Limb (tissue), 2 donors: ENCODE results near the gene MED4.

Experiments used
- DNase-seq, 2 donors: peaks; one replicate each; pipeline ENCODE4 v3.0.0-alpha.2; 2016; ENCODE audit errors: extremely low spot score in 2 of 2

The MED4 gene, protein sequence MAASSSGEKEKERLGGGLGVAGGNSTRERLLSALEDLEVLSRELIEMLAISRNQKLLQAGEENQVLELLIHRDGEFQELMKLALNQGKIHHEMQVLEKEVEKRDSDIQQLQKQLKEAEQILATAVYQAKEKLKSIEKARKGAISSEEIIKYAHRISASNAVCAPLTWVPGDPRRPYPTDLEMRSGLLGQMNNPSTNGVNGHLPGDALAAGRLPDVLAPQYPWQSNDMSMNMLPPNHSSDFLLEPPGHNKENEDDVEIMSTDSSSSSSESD

DNA sequence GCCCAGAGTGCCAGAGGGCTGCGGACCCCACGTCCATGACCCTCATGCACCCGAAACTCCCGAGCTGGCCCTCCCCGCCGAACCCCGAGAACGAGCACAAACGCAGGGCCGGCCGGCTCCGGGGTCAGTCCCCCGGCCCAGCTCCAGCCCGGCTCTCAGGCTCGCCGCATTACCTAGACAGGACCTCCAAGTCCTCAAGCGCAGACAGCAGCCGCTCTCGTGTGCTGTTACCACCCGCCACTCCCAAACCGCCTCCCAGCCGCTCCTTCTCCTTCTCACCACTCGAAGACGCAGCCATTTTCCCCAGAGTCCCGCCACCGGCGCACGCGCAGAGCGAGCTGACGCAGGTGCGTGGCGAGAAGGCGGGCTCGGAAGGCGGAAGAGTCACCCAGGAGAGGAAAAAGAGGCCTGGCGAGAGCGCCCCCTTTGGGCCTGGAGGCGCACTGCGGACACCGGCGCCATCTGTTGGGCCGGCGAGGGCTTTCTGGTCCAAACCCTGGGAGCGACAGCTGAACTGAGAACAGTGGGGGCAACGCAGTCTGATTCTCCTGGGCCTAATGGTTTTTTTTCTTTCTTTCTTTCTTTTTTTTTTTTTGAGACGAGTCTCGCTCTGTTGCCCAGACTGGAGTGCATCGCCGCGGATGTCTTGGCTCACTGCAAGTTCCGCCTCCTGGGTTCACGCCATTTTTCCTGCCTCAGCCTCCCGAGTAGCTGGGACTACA is at the start of gene MED4:
TSS of gene MED4 (minus strand) at position 324 of the 722 bp plus-strand sequence. CDS start at position 298, 26 bp downstream.
- DNase-seq, result peak; percentile 95 to 99

DNA sequence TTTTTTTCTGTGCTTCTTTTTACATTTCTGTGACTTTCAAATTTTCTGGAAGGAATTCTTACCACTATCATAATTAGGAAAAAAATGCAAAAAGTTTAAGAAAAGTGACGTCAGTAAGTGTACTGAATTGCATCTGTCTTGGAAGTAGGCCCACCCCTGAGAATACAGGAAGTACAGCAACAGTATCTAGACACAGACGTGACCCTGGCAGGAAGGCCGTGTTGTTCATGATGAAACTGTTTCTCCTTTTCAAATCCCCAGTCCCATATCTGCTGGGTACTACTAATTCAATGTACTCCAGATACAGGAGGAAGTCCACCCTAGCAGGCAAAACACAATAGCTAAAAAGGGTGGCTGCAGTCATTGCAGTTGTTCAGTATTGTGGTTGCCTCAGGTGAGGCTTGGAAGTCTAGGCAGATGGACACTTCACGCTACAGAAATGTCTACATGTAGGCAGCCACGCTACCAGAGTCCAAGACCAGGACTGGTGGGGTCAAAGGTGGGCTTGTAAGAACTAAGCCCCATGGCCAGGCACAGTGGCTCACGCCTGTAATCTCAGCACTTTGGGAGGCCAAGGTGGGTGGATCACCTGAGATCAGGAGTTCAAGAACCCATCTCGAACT is 49.6 kb upstream of the MED4 start:
- DNase-seq, result peak in 1 of 2 donors; percentile 22

DNA sequence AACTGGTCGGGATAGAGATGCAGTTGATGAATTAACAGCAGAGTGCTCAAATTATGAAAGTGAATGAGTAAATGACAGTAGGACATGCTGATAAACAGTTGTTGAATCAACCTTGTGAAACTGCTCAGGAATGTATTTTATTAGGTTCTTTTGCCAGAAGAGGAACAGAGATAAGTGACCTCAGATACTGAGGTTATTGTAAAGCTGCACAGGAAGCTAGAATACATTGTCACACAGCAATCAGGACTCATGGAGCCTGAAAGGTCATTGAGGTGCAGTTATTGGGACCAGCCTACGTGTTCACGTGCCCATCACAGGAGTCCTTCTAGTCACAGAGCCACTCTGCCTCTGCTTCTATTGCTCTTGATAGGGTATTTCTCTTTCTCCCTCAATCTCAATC is 47.5 kb upstream of the MED4 start:
- no peak for DNase-seq

DNA sequence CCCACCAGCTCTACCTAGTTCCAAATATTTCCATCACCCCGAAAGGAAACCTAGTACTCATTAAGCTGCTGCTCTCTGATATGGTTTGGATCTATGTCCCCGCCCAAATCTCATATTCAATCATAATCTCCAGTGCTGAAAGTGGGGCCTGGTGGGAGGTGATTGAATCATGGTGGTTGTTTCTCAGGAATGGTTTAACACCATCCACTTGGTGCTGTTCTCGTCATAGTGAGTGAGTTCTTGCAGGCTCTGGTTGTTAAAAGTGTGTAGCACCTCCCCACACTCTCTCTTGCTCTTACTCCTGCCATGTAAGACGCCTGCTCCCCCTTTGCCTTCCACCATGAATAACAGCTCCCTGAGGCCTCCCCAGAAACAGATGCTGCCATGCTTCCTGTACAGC is 43.4 kb upstream of the MED4 start:
- DNase-seq, result no peak

DNA sequence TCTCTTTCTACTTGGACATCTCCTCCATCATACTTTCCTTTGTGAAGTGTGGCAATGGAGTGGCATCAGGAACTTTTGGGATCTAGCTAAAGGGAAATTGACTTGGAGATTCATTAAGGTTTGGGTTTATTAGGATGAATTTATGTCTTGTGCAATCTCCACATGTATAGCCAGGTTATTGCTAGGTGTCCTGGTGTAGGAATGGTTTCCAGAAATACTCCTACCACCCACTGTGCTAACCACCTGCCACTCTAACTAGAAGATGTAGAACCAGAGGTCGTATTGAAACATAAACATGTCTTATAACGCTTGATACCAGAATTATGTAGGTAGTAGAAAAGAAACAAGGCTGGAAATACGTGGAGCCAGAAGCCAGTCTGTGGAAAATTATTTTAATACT is 38.1 kb upstream of the MED4 start:
- DNase-seq, result no peak

DNA sequence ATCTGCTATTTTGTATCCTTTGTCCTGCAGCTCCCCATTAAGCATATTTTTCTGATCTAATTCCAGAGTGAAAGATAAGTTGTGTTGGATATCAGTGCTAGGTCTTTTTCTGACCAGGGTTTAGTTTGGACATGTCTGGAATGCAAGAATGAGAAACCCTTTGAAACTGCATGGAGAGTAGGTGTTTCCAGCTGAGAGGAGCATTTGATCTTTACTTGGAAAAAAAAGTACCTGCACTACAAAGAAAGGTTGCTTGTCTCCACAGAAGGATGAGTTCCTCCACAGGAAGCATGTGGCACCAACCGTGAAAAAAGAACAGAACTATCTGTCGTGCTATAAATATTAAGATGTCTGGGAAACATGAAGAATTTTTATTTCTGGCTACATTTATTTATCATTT is 36.6 kb upstream of the MED4 start:
- DNase-seq, result no peak

DNA sequence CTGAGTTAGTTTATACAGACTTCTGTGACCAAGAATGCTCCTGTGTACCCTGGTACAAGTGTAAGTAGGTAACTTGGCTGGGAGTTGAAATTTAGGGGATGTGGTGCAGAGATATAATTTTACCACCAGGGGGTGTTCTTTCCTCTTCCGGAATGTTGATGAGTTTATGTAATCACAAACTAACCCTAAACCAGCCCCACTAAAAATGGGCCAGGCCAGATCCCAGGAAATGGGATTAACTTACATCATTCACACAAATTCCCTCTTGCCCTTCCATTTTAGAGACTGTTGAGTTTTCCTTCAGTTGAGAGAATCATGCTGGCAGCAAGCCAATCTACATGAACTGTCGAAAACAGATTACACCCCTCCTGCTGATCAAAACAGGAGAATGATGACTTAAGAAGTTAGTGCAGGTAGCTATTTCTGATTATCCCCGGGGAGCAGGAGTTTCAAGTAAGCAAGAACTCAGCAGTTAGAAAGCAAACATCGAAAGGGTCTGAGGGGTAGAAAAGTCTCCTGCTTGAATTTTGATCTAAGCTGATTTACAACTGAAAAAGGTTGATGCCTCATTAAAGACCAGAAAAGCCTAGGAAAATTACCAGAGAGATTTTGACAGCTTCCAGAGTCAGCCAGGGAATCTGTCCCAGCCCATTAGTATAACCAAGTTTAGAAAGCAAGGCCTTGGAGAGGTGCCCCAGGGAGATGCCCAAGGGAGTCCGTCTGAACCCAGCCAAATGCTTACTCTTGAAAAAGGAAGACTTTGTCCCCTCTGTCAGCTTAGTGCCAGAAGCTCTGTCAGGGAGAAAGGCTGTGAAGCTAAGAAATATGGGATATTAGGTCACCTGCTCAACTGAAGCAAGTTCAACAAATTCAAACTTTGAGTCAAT is 32.3 kb upstream of the MED4 start:
- peak; percentile 42 to 71 for DNase-seq

DNA sequence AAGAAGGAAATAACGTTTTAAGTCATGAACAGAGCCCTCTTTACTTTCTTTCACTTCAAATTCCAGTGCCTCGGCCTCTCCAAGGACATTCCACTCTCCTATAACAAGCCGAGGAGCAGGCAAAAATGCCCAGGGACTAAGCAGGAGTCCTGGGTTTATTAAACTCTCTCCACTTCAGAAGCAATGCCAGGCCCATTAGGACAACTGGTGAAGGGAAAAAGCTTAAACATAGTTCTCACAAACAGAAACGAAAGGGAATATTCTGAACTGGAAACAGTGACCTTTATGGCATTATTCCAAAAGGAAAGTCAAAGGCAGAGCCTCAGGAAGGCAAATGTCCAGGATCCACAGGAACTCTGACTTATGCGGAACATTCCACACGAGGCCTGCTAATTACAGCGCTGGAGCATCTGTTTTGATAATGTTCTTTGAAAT is 30.9 kb upstream of the MED4 start:
- DNase-seq, result peak in 1 of 2 donors; percentile 50

DNA sequence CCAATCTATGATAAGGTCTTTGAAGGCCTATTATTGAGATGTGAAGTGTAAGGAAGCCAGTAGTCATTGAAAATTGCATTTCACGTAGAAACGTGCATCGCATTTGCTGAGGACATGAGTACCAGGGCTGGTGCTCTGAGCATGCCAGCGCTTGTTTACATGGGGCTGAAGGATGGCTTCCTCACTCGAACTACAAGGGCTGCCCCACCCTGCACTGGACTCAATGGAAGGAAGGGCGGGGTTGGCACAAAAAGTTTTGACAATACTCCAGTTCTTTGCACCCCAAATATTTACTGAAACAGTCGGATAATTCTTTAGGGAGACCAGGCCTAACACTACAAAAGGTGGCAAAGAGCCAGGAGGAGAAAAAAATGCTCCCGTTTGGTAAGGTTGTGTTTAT is 28.9 kb upstream of the MED4 start:
- no peak for DNase-seq

DNA sequence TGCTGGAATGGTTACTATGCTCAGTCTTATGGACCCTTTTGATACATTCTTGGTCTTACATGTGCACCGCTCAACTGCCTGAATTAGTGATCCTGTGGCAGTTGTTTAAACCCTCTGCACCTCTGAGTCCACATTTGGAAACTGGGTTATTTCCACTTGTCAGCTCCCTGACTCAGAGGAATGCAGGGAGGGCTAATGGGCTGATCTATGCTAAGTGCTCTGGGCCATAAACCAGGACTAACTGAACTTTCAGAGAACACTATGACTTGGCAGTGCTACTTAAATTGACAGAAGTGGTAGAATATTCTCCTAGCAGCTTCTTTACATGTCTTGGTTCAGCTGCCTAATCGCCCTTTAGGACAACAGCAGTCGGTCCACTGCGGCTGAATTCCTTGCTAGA is 26.8 kb upstream of the MED4 start:
- DNase-seq, result no peak

DNA sequence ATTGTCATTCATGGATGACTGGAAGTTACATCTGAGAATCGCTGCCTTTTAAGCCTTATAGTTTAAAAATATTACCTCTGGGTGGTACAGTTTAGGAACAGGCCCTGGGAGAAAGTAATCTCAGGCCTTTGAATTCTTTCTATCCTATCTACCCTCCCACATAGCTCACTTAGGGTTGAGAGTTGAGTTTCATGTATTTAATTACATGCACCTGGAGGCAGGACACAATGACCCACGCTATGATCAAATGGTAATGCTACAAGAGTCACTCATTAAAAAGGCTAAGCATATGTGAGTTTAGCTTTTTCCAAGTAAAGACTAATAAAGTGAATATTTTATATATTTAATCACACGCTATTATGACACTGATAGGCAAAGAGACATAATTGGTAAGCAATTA is 25.3 kb upstream of the MED4 start:
- no peak for DNase-seq

DNA sequence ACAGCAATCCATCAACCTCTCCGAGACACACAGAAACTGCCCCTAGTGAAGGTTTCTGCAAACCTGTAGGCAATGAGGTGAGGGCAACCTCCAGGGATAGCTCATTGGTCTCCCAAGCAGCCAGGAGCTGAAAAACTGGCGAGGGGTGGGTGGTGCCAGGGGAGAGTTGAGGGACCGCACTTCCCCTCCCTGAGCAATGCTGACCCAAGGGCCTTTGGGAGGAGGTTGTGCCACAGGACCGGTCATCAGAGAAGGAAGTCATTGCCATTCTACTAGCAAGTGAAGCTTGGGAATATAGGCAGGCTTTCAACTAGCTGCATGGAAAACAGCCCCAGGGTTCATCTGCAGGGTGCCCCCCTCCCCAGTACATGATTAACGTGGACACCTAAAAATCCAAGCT is 23.1 kb upstream of the MED4 start:
- no peak for DNase-seq

DNA sequence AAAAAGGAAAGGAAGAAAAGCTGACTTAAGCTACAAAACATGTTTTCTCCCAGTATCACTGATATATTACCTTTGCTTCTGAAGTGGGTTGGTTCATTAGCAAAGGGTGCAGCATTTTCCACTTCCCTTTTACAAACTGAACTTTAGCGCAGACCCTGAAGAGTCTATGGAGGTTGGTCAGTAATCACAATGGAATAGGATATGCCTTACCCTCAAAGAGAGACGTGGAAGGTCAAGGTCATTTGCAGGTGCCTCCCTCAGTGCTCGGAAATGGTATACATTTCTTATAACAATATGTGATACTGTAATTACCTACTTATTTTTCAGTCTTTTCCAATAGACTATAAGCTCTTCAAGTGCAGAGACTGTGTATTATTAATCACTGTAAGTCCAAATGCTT is 21.9 kb upstream of the MED4 start:
- no peak for DNase-seq

DNA sequence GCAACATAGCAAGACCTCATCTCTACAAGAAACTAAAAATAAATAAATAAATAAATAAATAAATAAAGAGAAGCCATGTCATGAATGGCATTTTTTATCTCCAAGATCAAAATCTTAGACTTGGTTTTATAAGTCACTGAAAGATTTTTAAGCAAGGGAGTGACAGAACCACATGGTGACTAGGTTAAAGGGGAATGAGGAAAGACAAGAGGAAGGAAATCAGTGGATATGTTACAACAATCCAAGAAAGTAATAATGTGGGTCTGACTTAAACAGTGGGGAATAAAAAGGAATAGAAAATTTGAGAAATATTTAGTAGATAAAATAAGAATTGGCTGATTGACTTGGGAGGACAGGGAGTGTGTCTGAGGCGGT is 18.8 kb upstream of the MED4 start:
- no peak for DNase-seq

DNA sequence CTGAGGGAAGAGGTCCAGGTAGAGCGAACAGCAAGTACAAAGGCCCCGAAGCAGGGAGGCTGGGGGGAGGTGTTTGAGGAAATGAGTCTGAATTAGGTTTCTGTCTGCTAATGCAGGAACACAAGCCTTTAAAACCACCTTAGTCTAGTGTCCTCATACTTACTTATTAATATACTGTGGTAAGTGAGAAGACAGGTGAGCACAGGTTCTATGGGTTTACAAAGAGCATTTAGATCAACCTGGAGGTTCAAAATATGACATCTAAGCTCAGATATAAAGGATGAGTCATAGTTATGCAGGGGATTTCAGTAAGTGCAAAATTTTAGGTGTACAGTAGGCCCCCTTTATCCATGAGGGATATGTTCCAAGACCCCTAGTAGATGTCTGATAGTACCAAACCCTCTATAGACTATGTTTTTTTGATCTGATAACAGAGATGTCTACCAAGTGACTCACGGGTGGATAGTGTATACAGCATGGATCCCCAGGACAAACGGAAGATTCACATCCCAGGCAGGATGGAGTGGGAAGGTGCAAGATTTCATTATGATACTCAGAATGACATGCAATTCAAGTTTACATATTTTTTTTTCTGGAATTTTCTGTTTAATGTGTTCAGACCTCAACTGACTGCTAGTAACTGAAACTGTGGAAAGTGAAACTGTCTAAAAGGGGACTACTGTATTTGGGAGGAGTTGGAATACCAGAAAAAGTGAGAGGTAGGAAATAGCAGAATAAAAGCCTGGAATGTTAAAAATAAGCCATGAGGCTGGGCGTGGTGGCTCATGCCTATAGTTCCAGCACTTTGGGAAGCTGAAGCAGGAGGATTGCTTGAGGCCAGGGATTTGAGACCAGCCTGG is 18.2 kb upstream of the MED4 start:
- DNase-seq, result no peak

DNA sequence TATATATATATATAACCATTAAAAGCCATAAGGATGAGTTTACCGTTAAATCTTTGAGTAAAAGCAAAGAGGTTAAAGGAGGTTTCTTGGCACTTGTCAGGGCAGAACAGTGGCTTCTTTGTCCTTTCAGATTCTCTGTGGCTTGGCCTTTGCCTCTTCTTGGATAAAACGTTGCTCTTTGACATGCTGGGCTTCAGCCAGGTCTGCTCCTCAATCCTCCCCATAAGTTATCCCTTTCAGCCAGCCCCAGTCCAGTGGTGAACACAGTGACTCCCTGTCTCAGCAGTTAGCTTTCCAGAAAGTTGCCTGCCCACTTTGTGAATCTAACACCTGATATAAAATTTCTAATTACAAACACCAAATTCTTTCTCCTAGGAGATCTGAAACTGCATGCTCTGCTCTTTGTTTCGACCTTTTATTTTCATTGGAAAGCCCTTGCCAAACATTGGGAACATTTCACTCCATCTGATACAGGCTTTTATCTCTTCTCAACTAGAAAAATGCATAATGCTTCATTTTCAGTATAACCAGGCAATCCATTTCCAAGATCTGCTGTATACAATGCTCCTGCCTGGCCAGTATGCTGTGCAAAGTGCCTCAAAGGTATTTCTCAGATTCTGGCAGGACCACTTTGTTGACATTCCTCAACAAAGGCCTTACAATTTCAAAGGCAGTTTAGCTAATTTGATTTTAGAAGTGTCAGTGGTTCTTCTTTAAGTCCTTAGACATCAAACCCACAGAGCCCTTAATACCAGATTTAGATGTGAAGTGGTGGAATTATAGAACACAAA is 16.2 kb upstream of the MED4 start:
- DNase-seq, result peak; percentile 10 to 35

DNA sequence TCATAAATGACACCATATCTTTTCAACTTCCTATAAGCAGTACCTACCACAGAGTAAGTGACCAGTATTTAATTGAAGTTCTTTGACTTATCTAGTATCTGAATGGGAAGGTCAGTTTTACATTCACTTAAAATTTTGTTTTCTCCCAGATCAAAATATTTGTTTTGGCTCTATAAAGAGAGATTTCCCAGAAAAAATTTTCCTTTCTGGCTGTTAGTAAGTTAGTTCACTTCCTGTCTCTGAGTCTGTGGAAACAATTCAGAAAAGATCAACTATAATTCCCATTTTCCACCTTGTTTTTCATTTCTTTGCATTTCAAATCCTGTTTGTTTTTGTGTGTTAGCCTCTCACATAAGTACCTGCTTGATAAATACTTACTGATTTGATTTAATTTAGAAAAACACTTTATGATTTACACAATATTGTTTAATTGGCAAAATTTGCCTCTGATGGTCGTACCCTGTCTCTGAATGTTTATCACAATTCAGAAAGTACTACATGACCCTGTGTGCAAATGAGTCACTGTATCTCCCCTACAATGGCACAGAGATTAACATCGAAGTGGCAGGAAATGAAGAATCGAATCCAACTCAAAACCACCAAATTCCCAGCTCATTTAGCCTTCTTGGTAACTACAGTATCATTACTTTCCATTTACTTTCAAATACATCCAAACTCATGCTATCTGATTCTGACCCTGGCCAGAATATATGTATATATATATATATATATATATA is 15.4 kb upstream of the MED4 start:
- DNase-seq, result peak in 1 of 2 donors; percentile 21

DNA sequence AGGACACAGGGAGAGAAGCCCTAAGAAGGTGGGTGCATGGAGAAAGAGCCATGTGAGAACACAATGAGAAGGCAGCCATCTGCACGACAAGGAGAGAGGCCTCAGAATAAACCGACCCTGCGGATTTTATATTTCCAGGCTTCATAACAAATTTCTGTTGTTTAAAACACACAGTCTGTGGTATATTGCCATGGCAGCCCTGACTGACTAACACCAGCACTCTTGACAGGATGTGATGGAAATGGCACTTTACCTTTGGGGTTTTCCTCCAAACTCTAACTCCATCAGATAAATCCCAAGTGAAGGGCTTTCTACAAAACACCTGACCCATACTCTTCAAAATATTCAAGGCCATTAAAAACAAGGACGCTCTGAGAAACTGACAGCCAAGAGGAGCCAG is 13.2 kb upstream of the MED4 start:
- DNase-seq, result no peak

DNA sequence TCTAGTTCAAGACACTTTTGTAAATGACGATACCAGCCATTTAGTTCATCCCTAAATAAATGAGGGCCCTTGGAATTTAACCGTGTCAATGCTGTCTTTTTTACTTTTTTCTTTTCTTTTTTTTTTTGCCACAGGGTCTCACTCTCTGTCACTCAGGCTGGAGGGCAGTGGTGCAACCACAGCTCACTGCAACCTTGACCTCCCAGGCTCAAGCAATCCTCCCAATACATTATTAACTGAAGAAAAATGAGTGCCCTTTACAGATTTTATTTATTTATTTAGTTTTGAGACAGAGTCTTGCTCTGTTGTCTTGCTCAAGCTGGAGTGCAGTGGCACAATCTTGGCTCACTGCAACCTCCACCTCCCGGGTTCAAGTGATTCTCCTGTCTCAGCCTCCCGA is 2.9 kb upstream of the MED4 start:
- no peak for DNase-seq
